Loucy (cell line): ENCODE results near the gene TCEANC2.

ENCODE experiments used
- H2AFZ ChIP-seq: fragments of 200-600 bp; sonication (generic); 2 replicates; pipeline ENCODE4 v1.6.0; 2016; ENCODE audit warnings: antibody characterized with exemption, mild to moderate bottlenecking, low read length, moderate library complexity
- H3F3A ChIP-seq: fragments of 200-600 bp; 2 replicates; pipeline ENCODE4 v1.6.0; 2016; ENCODE audit warnings: antibody characterized with exemption, low read depth, mild to moderate bottlenecking
- H3K27me3 ChIP-seq: fragments of 200-600 bp; sonication (generic); 2 replicates; pipeline ENCODE4 v1.6.1; 2014; ENCODE audit warnings: low read length, mild to moderate bottlenecking; ENCODE audit not compliant: insufficient read depth, poor library complexity, severe bottlenecking
- H3K36me3 ChIP-seq: fragments of 200-600 bp; sonication (generic); 2 replicates; pipeline ENCODE4 v1.6.1; 2016; ENCODE audit warnings: low read length; ENCODE audit not compliant: insufficient read depth
- H3K4me1 ChIP-seq: fragments of 200-600 bp; sonication (generic); 2 replicates; pipeline ENCODE4 v1.5.1; 2014; ENCODE audit warnings: low read length, mild to moderate bottlenecking; ENCODE audit not compliant: insufficient read depth, poor library complexity, severe bottlenecking
- H3K4me2 ChIP-seq: fragments of 200-600 bp; sonication (generic); 2 replicates; pipeline ENCODE4 v1.6.0; 2014; ENCODE audit warnings: antibody characterized with exemption, low read length, low read depth, mild to moderate bottlenecking; ENCODE audit not compliant: poor library complexity, severe bottlenecking
- H3K4me3 ChIP-seq: fragments of 200-600 bp; sonication (generic); 2 replicates; pipeline ENCODE4 v1.5.1; 2014; ENCODE audit warnings: low read length, mild to moderate bottlenecking, mixed read lengths; ENCODE audit not compliant: poor library complexity, severe bottlenecking
- H3K79me2 ChIP-seq: fragments of 200-600 bp; sonication (generic); 2 replicates; pipeline ENCODE4 v1.6.1; 2014; ENCODE audit warnings: low read length; ENCODE audit not compliant: insufficient read depth
- H3K9ac ChIP-seq: fragments of 200-600 bp; sonication (generic); 2 replicates; pipeline ENCODE4 v1.6.0; 2014; ENCODE audit warnings: mild to moderate bottlenecking, low read depth, low read length, moderate library complexity; ENCODE audit not compliant: poor library complexity, severe bottlenecking
- H3K9me2 ChIP-seq: fragments of 200-600 bp; sonication (generic); replicated peaks from 2 replicates; pipeline ENCODE4 v1.6.1; 2016; ENCODE audit warnings: low read depth, low read length, mixed read lengths
- H3K9me3 ChIP-seq: fragments of 200-600 bp; sonication (generic); 2 replicates; pipeline ENCODE4 v1.6.1; 2014; ENCODE audit warnings: mild to moderate bottlenecking, antibody characterized with exemption, low read length, low read depth; ENCODE audit not compliant: insufficient read depth
- H4K20me1 ChIP-seq: fragments of 200-600 bp; sonication (generic); 2 replicates; pipeline ENCODE4 v1.6.0; 2014; ENCODE audit warnings: antibody characterized with exemption, low read length, mild to moderate bottlenecking; ENCODE audit not compliant: insufficient read depth, poor library complexity, severe bottlenecking
- CTCF ChIP-seq: fragments of 200-600 bp; sonication (generic); conservative IDR thresholded peaks from 2 replicates; pipeline ENCODE4 v1.5.1; 2014; ENCODE audit warnings: mild to moderate bottlenecking, antibody characterized with exemption, low read length
- EZH2phosphoT487 ChIP-seq: fragments of 200-600 bp; IDR thresholded peaks from 2 replicates; pipeline ENCODE4 v1.6.1; 2018; ENCODE audit warnings: antibody characterized with exemption, mild to moderate bottlenecking, moderate library complexity, borderline replicate concordance

TCEANC2 gene

GRCh38 chr1:54027848-54028247 is 25.6 kb upstream of the TCEANC2 start:
- H3K4me2 ChIP-seq: no peak overlapping the region
- no peaks in the 10 kb centered on the region for H3K9me3 ChIP-seq
- H3K4me1 ChIP-seq: no peaks in the 10 kb centered on the region
- no peak overlapping the region for H2AFZ ChIP-seq
- TF ChIP-seq EZH2phosphoT487: no peak
- no peak overlapping the region for H3K4me3 ChIP-seq
- H3K9me2 ChIP-seq: no peaks in the 10 kb centered on the region
- peaks cover 31% of the 10 kb centered on the region; the same call in 1 of the 2 replicates for H3K36me3 ChIP-seq
- H3F3A ChIP-seq: no peaks in the 10 kb centered on the region
- H4K20me1 ChIP-seq: no peaks in the 10 kb centered on the region
- no peaks in the 10 kb centered on the region for H3K79me2 ChIP-seq
- H3K9ac ChIP-seq: no peak overlapping the region
- no peaks in the 10 kb centered on the region for H3K27me3 ChIP-seq

DNA sequence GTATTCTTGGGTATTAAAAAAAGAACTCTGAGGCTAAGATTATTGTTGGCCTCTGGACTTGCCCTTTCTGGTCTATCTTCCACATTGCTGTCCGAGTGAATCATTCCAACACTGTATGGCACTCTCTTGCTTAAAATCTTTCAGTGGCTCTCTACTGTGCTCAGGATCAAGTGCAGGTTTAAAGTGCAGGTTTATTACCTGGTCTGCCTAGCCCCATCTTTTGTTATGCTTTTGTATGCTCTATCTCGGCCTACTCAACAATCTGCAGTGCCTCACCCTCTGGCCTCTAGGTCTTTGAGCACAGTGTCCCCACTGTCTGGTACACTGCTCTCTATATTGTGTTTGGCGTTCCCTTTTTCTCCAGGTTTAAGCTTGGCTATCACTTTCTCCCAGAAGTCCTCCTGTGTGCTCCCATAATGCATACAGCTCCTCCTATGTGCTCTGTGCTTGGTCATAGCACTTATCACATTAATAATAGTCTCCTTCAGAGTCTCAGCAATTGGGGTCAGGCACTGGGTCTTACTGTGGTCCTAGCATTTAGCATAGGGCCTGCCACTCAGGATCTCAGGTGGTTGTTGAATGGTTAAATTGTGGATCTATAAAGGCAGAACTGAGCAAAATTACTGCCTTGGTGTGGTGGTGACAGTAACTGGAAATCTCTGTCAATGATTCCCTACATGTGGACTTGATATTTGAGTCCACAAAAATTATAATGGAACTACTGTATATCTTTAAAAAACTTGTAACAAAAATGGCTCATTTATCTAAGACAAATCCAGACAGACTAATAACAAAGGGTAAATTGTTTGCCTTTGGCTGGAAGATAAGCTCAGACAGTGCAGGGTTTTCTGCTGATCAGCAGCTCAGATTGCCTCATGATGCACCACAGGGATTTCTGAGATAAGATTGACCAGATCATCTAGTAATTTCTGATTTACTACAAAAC is 24.8 kb upstream of the TCEANC2 start:
- Histone ChIP-seq H3K27me3 (no peaks in the 10 kb centered on the region), H3K9me2 (no peaks in the 10 kb centered on the region), H3K79me2 (no peaks in the 10 kb centered on the region), H2AFZ (no peak overlapping the region), H3K36me3 (peaks cover 36% of the 10 kb centered on the region; the same call in 1 of the 2 replicates), H3K4me3 (no peak overlapping the region), H3K9me3 (no peaks in the 10 kb centered on the region), H3F3A (no peaks in the 10 kb centered on the region), H3K9ac (no peak overlapping the region), H3K4me2 (no peak overlapping the region), H3K4me1 (no peaks in the 10 kb centered on the region), H4K20me1 (no peaks in the 10 kb centered on the region)
- TF ChIP-seq EZH2phosphoT487 (no peak), CTCF (no peak)

DNA sequence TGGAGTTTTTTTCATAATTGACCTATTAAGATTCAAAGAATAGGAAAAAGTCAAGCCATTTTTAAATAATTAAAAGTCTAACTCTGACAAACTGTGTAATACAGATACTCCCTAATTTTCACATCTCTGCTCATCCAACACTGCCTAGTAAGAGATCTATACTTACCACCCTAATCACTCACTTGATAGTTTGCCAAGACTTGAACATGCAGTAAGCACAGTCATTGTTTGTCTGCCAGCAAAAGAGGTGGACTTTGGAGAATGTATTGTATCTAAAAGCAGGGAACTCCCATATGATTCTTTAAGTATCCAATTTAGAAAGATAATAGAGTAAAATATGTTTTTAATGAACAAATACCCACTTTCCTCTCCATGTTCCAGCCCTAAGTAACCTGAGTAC is 15.9 kb upstream of the TCEANC2 start:
- no peak overlapping the region for H2AFZ ChIP-seq
- H4K20me1 ChIP-seq: no peaks in the 10 kb centered on the region
- H3K79me2 ChIP-seq: no peaks in the 10 kb centered on the region
- no peaks in the 10 kb centered on the region for H3K4me1 ChIP-seq
- no peak overlapping the region for H3K4me3 ChIP-seq
- no peak overlapping the region for H3K4me2 ChIP-seq
- no peaks in the 10 kb centered on the region for H3K9me3 ChIP-seq
- H3K27me3 ChIP-seq: no peaks in the 10 kb centered on the region
- H3F3A ChIP-seq: no peaks in the 10 kb centered on the region
- no peak overlapping the region for H3K9ac ChIP-seq
- TF ChIP-seq EZH2phosphoT487 (no peak), CTCF (no peak)
- H3K9me2 ChIP-seq: no peaks in the 10 kb centered on the region
- peaks cover 92% of the 10 kb centered on the region for H3K36me3 ChIP-seq
